HepG2 (cell line): ENCODE measurements around the gene MDP1. TPM values are rescaled to one million over a fixed set of nuclear protein-coding genes. Genes with fewer than 3 reads are reported as not detected.
A peak's percentile ranks its signal among the peaks of the same experiment; 100 is the strongest.

Experiments used
- ARID2 ChIP-seq: sonication (generic); formaldehyde crosslinking; IDR thresholded peaks from 2 replicates; pipeline ENCODE4 v1.8.1; 2022; ENCODE audit warnings: mild to moderate bottlenecking, missing genetic modification reagents, borderline replicate concordance
- KLF13 ChIP-seq: sonication (generic); formaldehyde crosslinking; IDR thresholded peaks from 2 replicates; pipeline ENCODE4 v1.4.0; 2020; ENCODE audit warnings: mild to moderate bottlenecking, missing genetic modification reagents
- SMAD9 ChIP-seq: sonication (generic); formaldehyde crosslinking; IDR thresholded peaks from 2 replicates; pipeline ENCODE4 v1.5.1; 2020; ENCODE audit warnings: mild to moderate bottlenecking, missing genetic modification reagents
- ZC3H4 ChIP-seq: sonication (generic); formaldehyde crosslinking; IDR thresholded peaks from 2 replicates; pipeline ENCODE4 v1.4.0; 2020; ENCODE audit warnings: missing genetic modification reagents, borderline replicate concordance
- ZNF124 ChIP-seq: sonication (generic); formaldehyde crosslinking; IDR thresholded peaks from 2 replicates; pipeline ENCODE4 v1.4.0; 2020; ENCODE audit warnings: missing genetic modification reagents
- polyA plus RNA-seq, 8 experiments: library from polyadenylated mRNA; depleted of rRNA in 3 of 8; stranded (reverse) in 7 of 8; unstranded in 1 of 8; fragments of >200 nt; fragmentation: Illumina TruSeq in 4 of 8; extraction: Trizol in 4 of 8; gene quantifications; 2 replicates each; pipeline versions ENCODE4 v1.2.1 to v1.2.3, GENCODE V29; 2011 to 2016; ENCODE audit warnings: low read depth in 4 of 8, missing spikeins in 1 of 8, mixed read lengths in 1 of 8; ENCODE audit not compliant: insufficient read depth in 1 of 8
- total RNA-seq, 5 experiments: library from RNA; depleted of rRNA; stranded (reverse); fragments of >200 nt; fragmentation: Illumina TruSeq; extraction: Trizol; gene quantifications; 2 replicates each; pipeline ENCODE4 v1.2.3, GENCODE V29; 2016; ENCODE audit warnings: low read depth in 1 of 5
- TF ChIP-seq, protein P1 (sequence below): sonication (generic); formaldehyde crosslinking; IDR thresholded peaks from 2 replicates; pipeline ENCODE4 v1.5.1; 2020; ENCODE audit warnings: mild to moderate bottlenecking, missing genetic modification reagents, borderline replicate concordance
- TF ChIP-seq, protein P2 (sequence below): IDR thresholded peaks from 2 replicates; pipeline ENCODE4 v1.6.1; 2012; ENCODE audit warnings: low read depth, low read length, improper control_type of control experiment
- TF ChIP-seq, protein P3 (sequence below): sonication (generic); formaldehyde crosslinking; IDR thresholded peaks from 2 replicates; pipeline ENCODE4 v1.5.0; 2020; ENCODE audit warnings: mild to moderate bottlenecking, missing genetic modification reagents, borderline replicate concordance
- TF ChIP-seq, protein P4 (sequence below): sonication (generic); formaldehyde crosslinking; IDR thresholded peaks from 2 replicates; pipeline ENCODE4 v1.8.1; 2023; ENCODE audit warnings: mild to moderate bottlenecking, missing genetic modification reagents, borderline replicate concordance
- TF ChIP-seq, protein P5 (sequence below): sonication (generic); formaldehyde crosslinking; IDR thresholded peaks from 2 replicates; pipeline ENCODE4 v1.5.1; 2020; ENCODE audit warnings: mild to moderate bottlenecking, missing genetic modification reagents

MDP1 gene
- total and polyA plus RNA-seq, 2 of the 13 experiments (the other 11 are each of a cell fraction or from before 2014, with no cell fraction given) = 44.1 to 48.7 TPM

DNA sequence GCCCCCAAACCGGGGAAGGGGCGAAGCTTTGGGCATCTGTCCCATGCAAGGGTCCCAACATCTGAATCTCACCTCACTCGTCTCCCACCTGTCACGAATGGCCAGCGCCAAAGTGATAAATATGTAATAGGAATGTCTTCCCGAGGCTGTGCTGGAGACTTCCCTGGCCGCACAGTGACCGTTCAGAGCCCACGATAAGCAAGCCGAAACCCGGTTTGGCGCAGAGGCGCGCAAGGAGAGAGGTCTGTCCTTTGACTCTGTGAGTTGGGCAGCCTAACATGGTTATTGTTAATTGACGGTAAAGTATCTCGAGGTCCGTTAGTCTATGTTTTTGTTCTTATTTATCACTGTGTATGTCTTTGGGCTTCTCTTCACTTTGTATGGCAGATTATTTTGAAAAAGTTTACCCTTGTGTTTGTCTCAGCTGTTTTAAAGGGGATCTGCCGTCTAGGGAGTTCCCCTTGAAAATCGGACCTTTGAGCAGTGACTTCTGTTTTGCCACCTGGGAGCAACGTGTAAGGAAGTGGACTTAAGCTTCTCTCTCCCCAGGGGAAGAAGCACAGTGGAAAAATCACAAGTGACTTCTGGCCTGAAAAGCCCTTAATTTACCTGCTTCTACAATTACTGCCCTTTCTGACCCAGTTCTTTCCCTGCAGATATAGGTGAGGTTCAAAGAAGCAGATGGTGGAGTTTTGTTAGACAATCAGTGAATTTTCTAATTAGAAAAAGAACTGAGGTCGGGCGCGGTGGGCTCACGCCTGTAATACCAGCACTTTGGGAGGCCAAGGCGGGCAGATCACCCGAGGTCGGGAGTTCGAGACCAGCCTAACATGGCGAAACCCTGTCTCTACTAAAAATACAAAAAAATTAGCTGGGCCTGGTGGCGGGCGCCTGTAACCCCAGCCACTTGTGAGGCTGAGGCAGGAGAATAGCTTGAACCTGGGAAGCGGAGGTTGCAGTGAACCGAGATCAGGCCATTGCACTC is 19.5 kb downstream of the MDP1 start (continued):
- TF ChIP-seq, protein P1, sequence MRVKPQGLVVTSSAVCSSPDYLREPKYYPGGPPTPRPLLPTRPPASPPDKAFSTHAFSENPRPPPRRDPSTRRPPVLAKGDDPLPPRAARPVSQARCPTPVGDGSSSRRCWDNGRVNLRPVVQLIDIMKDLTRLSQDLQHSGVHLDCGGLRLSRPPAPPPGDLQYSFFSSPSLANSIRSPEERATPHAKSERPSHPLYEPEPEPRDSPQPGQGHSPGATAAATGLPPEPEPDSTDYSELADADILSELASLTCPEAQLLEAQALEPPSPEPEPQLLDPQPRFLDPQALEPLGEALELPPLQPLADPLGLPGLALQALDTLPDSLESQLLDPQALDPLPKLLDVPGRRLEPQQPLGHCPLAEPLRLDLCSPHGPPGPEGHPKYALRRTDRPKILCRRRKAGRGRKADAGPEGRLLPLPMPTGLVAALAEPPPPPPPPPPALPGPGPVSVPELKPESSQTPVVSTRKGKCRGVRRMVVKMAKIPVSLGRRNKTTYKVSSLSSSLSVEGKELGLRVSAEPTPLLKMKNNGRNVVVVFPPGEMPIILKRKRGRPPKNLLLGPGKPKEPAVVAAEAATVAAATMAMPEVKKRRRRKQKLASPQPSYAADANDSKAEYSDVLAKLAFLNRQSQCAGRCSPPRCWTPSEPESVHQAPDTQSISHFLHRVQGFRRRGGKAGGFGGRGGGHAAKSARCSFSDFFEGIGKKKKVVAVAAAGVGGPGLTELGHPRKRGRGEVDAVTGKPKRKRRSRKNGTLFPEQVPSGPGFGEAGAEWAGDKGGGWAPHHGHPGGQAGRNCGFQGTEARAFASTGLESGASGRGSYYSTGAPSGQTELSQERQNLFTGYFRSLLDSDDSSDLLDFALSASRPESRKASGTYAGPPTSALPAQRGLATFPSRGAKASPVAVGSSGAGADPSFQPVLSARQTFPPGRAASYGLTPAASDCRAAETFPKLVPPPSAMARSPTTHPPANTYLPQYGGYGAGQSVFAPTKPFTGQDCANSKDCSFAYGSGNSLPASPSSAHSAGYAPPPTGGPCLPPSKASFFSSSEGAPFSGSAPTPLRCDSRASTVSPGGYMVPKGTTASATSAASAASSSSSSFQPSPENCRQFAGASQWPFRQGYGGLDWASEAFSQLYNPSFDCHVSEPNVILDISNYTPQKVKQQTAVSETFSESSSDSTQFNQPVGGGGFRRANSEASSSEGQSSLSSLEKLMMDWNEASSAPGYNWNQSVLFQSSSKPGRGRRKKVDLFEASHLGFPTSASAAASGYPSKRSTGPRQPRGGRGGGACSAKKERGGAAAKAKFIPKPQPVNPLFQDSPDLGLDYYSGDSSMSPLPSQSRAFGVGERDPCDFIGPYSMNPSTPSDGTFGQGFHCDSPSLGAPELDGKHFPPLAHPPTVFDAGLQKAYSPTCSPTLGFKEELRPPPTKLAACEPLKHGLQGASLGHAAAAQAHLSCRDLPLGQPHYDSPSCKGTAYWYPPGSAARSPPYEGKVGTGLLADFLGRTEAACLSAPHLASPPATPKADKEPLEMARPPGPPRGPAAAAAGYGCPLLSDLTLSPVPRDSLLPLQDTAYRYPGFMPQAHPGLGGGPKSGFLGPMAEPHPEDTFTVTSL (CRISPR knock-in tag) = no peak
- TF ChIP-seq, protein P2, sequence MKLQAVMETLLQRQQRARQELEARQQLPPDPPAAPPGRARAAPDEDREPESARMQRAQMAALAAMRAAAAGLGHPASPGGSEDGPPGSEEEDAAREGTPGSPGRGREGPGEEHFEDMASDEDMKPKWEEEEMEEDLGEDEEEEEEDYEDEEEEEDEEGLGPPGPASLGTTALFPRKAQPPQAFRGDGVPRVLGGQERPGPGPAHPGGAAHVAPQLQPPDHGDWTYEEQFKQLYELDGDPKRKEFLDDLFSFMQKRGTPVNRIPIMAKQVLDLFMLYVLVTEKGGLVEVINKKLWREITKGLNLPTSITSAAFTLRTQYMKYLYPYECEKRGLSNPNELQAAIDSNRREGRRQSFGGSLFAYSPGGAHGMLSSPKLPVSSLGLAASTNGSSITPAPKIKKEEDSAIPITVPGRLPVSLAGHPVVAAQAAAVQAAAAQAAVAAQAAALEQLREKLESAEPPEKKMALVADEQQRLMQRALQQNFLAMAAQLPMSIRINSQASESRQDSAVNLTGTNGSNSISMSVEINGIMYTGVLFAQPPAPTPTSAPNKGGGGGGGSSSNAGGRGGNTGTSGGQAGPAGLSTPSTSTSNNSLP = no peak
- TF ChIP-seq KLF13 (CRISPR knock-in tag) = no peak; the same call in 1 of the 2 replicates
- TF ChIP-seq ARID2 = no peak; the same call in 1 of the 2 replicates
- TF ChIP-seq, protein P3, sequence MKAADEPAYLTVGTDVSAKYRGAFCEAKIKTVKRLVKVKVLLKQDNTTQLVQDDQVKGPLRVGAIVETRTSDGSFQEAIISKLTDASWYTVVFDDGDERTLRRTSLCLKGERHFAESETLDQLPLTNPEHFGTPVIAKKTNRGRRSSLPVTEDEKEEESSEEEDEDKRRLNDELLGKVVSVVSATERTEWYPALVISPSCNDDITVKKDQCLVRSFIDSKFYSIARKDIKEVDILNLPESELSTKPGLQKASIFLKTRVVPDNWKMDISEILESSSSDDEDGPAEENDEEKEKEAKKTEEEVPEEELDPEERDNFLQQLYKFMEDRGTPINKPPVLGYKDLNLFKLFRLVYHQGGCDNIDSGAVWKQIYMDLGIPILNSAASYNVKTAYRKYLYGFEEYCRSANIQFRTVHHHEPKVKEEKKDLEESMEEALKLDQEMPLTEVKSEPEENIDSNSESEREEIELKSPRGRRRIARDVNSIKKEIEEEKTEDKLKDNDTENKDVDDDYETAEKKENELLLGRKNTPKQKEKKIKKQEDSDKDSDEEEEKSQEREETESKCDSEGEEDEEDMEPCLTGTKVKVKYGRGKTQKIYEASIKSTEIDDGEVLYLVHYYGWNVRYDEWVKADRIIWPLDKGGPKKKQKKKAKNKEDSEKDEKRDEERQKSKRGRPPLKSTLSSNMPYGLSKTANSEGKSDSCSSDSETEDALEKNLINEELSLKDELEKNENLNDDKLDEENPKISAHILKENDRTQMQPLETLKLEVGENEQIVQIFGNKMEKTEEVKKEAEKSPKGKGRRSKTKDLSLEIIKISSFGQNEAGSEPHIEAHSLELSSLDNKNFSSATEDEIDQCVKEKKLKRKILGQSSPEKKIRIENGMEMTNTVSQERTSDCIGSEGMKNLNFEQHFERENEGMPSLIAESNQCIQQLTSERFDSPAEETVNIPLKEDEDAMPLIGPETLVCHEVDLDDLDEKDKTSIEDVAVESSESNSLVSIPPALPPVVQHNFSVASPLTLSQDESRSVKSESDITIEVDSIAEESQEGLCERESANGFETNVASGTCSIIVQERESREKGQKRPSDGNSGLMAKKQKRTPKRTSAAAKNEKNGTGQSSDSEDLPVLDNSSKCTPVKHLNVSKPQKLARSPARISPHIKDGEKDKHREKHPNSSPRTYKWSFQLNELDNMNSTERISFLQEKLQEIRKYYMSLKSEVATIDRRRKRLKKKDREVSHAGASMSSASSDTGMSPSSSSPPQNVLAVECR (CRISPR knock-in tag) = no peak
- TF ChIP-seq, protein P4, sequence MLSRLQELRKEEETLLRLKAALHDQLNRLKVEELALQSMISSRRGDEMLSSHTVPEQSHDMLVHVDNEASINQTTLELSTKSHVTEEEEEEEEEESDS (CRISPR knock-in tag) = 0 out of 2 replicates have a peak, but pooled peaks have one; percentile 0
- peak; percentile 85 for TF ChIP-seq ZC3H4 (CRISPR knock-in tag)
- TF ChIP-seq, protein P5, sequence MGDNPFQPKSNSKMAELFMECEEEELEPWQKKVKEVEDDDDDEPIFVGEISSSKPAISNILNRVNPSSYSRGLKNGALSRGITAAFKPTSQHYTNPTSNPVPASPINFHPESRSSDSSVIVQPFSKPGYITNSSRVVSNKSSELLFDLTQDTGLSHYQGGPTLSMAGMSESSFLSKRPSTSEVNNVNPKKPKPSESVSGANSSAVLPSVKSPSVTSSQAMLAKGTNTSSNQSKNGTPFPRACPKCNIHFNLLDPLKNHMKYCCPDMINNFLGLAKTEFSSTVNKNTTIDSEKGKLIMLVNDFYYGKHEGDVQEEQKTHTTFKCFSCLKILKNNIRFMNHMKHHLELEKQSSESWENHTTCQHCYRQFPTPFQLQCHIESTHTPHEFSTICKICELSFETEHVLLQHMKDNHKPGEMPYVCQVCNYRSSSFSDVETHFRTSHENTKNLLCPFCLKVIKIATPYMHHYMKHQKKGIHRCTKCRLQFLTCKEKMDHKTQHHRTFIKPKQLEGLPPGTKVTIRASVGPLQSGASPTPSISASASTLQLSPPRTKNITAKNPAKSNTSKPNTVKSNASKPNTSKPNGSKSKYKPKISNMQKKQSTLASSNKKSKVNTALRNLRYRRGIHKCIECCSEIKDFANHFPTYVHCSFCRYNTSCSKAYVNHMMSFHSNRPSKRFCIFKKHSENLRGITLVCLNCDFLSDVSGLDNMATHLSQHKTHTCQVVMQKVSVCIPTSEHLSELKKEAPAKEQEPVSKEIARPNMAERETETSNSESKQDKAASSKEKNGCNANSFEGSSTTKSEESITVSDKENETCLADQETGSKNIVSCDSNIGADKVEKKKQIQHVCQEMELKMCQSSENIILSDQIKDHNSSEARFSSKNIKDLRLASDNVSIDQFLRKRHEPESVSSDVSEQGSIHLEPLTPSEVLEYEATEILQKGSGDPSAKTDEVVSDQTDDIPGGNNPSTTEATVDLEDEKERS (CRISPR knock-in tag) = no peak
- no peak; the same call in 1 of the 2 replicates for TF ChIP-seq SMAD9 (CRISPR knock-in tag)
- TF ChIP-seq ZNF124 = no peak
